ENCODE data around the gene HOXD12.
A peak's percentile ranks its signal among the peaks of the same experiment; 100 is the strongest.

HOXD12 gene

DNA sequence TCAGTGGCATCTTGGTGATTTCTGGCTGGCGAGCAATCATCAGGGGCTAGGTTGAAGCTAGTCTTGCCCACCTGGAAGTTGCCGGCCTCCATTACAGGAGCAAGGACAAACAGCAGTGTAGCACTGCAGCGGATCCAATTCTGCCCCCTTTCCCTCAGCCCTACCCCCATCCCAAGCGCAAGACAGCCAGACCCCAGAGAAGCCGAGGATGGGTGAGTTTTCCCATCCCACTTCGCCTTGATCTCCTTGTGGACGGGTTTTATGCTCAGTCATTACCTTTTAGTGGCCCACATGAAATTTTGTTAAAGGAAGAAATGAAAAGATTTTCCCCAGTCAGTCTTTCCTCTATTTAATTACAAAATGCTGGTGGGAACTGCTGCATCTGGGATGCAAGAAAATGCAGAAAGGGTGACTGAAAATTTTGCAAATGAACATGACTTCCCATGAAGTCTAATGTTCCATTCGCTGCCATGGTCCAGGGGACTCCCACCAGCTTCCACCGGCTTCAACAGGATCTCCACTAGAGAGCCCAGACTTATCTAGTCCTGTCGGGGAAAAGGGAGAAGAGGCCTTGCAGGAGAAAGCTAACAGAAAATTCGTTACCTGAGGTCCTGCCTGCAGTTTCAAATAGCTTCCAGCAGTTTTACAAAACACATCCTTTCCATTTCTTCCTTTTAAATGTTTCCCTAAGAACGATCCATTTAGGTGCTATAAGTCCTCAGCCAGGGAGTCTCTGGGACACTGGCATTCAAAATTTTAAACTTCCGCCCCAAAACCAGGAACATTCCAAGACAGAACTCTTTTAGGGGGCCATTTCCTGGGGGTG lies 21.0 kb downstream of the HOXD12 start:
- Histone ChIP-seq H3K9me3 (ENCODE audit: low read length) (no peaks in the 10 kb centered on the region), H3K36me3 (ENCODE audit: insufficient read depth, low read length) (no peaks in the 10 kb centered on the region), H3K4me3 (ENCODE audit: low read depth in 1 of 2, low read length in 2 of 2) (peak overlapping the region in 1 of 2 donors; percentile 16), H3K27me3 (ENCODE audit: control insufficient read depth in 1 of 2, insufficient read depth in 2 of 2, low read length in 2 of 2) (peaks cover 22 to 57% of the 10 kb centered on the region in 2 donors), H3K9ac (ENCODE audit: low read length) (peak overlapping the region; percentile 39), H3K4me1 (ENCODE audit: insufficient read depth, low read length) (peaks cover 8% of the 10 kb centered on the region), H3K27ac (ENCODE audit: low read depth, low read length) (no peak overlapping the region)

- Histone ChIP-seq H3K27ac (ENCODE audit: low read depth, low read length) (peak overlapping the region; percentile 60), H3K9me3 (ENCODE audit: low read length) (no peaks in the 10 kb centered on the region), H3K9ac (ENCODE audit: low read length) (peak overlapping the region; percentile 39), H3K4me3 (ENCODE audit: low read depth in 1 of 2, low read length in 2 of 2) (peak overlapping the region; percentile 15 to 84), H3K4me1 (ENCODE audit: insufficient read depth, low read length) (peaks cover 10% of the 10 kb centered on the region), H3K36me3 (ENCODE audit: insufficient read depth, low read length) (no peaks in the 10 kb centered on the region), H3K27me3 (ENCODE audit: control insufficient read depth in 1 of 2, insufficient read depth in 2 of 2, low read length in 2 of 2) (peaks cover 22 to 48% of the 10 kb centered on the region in 2 donors)
These were observed 21.8 kb downstream of the HOXD12 start for GRCh38 chr2:176121190-176122051.

GRCh38 chr2:176122052-176122682 lies 22.6 kb downstream of the HOXD12 start:
- peak overlapping the region; percentile 39 for H3K9ac ChIP-seq (ENCODE audit: low read length)
- peaks cover 10% of the 10 kb centered on the region for H3K4me1 ChIP-seq (ENCODE audit: insufficient read depth, low read length)
- peak overlapping the region; percentile 56 to 84 for H3K4me3 ChIP-seq (ENCODE audit: low read depth in 1 of 2, low read length in 2 of 2)
- H3K27me3 ChIP-seq (ENCODE audit: control insufficient read depth in 1 of 2, insufficient read depth in 2 of 2, low read length in 2 of 2), result peaks cover 18 to 41% of the 10 kb centered on the region in 2 donors
- H3K36me3 ChIP-seq (ENCODE audit: insufficient read depth, low read length), result no peaks in the 10 kb centered on the region
- peak overlapping the region; percentile 75 for H3K27ac ChIP-seq (ENCODE audit: low read depth, low read length)
- no peaks in the 10 kb centered on the region for H3K9me3 ChIP-seq (ENCODE audit: low read length)

DNA sequence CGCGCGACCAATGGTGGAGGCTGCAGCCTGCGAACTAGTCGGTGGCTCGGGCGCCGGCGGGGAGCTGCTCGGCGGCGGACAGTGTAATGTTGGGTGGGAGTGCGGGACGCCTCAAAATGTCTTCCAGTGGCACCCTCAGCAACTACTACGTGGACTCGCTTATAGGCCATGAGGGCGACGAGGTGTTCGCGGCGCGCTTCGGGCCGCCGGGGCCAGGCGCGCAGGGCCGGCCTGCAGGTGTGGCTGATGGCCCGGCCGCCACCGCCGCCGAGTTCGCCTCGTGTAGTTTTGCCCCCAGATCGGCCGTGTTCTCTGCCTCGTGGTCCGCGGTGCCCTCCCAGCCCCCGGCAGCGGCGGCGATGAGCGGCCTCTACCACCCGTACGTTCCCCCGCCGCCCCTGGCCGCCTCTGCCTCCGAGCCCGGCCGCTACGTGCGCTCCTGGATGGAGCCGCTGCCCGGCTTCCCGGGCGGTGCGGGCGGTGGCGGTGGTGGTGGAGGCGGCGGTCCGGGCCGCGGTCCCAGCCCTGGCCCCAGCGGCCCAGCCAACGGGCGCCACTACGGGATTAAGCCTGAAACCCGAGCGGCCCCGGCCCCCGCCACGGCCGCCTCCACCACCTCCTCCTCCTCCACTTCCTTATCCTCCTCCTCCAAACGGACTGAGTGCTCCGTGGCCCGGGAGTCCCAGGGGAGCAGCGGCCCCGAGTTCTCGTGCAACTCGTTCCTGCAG lies 23.3 kb downstream of the HOXD12 start, which contains the start of gene HOXD9:
HOXD9 (plus strand) TSS at position 37 of the 728 bp plus-strand sequence; CDS start at position 87, 50 bp downstream.
- peak within 1 kb of the TSS; percentile 56 to 84 for H3K4me3 ChIP-seq (ENCODE audit: low read depth in 1 of 2, low read length in 2 of 2)
- peaks cover 12 to 34% of the 10 kb centered on the region in 2 donors for H3K27me3 ChIP-seq (ENCODE audit: control insufficient read depth in 1 of 2, insufficient read depth in 2 of 2, low read length in 2 of 2)
- peaks cover 17% of the 10 kb centered on the region for H3K4me1 ChIP-seq (ENCODE audit: insufficient read depth, low read length)
- peak within 1 kb of the TSS; percentile 39 for H3K9ac ChIP-seq (ENCODE audit: low read length)
- H3K9me3 ChIP-seq (ENCODE audit: low read length), result no peaks in the 10 kb centered on the region
- no peaks in the 10 kb centered on the region for H3K36me3 ChIP-seq (ENCODE audit: insufficient read depth, low read length)
- H3K27ac ChIP-seq (ENCODE audit: low read depth, low read length), result peak within 1 kb of the TSS; percentile 75

GRCh38 chr2:176123411-176124109 lies 24.0 kb downstream of the HOXD12 start:
- H3K4me3 ChIP-seq (ENCODE audit: low read depth in 1 of 2, low read length in 2 of 2), result peak overlapping the region; percentile 56 to 84

DNA sequence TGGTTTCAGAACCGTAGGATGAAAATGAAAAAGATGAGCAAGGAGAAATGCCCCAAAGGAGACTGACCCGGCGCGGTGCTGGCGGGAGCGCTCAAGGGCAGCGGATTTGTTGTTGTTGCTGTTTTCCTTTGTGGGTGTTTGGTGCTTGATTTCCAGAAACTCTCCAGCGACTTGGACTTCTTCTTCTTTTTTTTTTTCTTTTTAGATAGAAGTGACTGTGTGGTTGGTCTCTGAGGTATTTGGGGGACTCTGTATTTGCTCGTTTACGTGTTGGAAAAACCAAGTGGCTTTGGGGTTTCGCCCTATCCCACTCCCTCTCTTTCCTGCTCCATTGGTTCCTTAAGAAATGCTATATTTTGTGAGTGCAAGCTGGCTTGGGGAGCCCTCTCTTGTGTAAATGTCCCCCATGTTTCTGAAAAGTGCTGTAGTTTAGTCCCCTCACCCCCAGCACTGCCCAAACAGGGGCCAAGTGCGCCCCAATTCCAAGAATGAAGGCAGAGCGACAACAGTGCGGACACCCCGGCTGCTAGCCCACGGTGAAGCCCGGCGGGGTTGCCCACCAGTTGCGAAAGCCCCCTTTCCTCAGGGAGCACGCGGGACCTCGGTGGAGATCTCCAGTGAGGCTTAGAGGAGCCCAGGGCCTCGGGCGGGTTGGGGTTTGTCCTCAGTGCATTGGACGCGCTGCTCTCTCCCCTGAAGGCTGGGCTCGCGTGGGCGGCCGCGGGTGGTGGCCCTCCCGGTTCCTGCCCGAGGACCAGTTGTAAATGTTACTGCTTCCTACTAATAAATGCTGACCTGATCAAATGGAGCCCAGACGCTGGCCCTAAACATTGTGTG lies 24.7 kb downstream of the HOXD12 start:
- Histone ChIP-seq H3K4me3 (ENCODE audit: low read depth in 1 of 2, low read length in 2 of 2) (peak overlapping the region in 1 of 2 donors; percentile 84), H3K27ac (ENCODE audit: low read depth, low read length) (peak overlapping the region; percentile 75), H3K9ac (ENCODE audit: low read length) (peak overlapping the region; percentile 29), H3K4me1 (ENCODE audit: insufficient read depth, low read length) (peaks cover 23% of the 10 kb centered on the region), H3K27me3 (ENCODE audit: control insufficient read depth in 1 of 2, insufficient read depth in 2 of 2, low read length in 2 of 2) (peaks cover 4 to 23% of the 10 kb centered on the region in 2 donors), H3K9me3 (ENCODE audit: low read length) (no peaks in the 10 kb centered on the region), H3K36me3 (ENCODE audit: insufficient read depth, low read length) (no peaks in the 10 kb centered on the region)

More at GRCh38 chr2:176123411-176124109, 24.0 kb downstream of the HOXD12 start:
- H3K36me3 ChIP-seq (ENCODE audit: insufficient read depth, low read length), result no peaks in the 10 kb centered on the region
- H3K27me3 ChIP-seq (ENCODE audit: control insufficient read depth in 1 of 2, insufficient read depth in 2 of 2, low read length in 2 of 2), result peaks cover 8 to 27% of the 10 kb centered on the region in 2 donors
- H3K27ac ChIP-seq (ENCODE audit: low read depth, low read length), result peak overlapping the region; percentile 75
- peaks cover 23% of the 10 kb centered on the region for H3K4me1 ChIP-seq (ENCODE audit: insufficient read depth, low read length)
- peak overlapping the region; percentile 29 for H3K9ac ChIP-seq (ENCODE audit: low read length)
- no peaks in the 10 kb centered on the region for H3K9me3 ChIP-seq (ENCODE audit: low read length)

- peak overlapping the region in 1 of 2 donors; percentile 41 for H3K4me3 ChIP-seq (ENCODE audit: low read depth in 1 of 2, low read length in 2 of 2)
- no peak overlapping the region for H3K27ac ChIP-seq (ENCODE audit: low read depth, low read length)
- H3K9ac ChIP-seq (ENCODE audit: low read length), result no peak overlapping the region
- no peaks in the 10 kb centered on the region for H3K9me3 ChIP-seq (ENCODE audit: low read length)
- H3K36me3 ChIP-seq (ENCODE audit: insufficient read depth, low read length), result no peaks in the 10 kb centered on the region
- peaks cover 4 to 17% of the 10 kb centered on the region in 2 donors for H3K27me3 ChIP-seq (ENCODE audit: control insufficient read depth in 1 of 2, insufficient read depth in 2 of 2, low read length in 2 of 2)
- peaks cover 22% of the 10 kb centered on the region for H3K4me1 ChIP-seq (ENCODE audit: insufficient read depth, low read length)
These were observed 25.6 kb downstream of the HOXD12 start for GRCh38 chr2:176124947-176125771.

DNA sequence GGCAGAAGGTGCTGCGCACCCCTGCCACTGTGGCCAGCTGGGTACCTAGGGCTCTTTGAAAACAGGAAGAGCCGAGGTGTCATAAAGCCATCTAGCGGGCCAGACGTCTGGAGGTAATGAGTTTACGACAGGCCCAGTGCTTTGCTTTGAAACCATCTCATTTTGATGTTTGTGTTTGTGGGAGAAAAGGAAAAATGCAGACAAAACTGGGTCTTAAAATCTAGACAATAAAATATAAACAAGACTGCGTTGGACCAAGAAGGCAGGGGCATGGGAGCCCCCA lies 26.1 kb downstream of the HOXD12 start:
- H3K27ac ChIP-seq (ENCODE audit: low read depth, low read length), result no peak overlapping the region
- H3K36me3 ChIP-seq (ENCODE audit: insufficient read depth, low read length), result no peaks in the 10 kb centered on the region
- no peaks in the 10 kb centered on the region for H3K9me3 ChIP-seq (ENCODE audit: low read length)
- no peak overlapping the region for H3K4me3 ChIP-seq (ENCODE audit: low read depth in 1 of 2, low read length in 2 of 2)
- peaks cover 18% of the 10 kb centered on the region for H3K4me1 ChIP-seq (ENCODE audit: insufficient read depth, low read length)
- peaks cover 0 to 15% of the 10 kb centered on the region in 2 donors for H3K27me3 ChIP-seq (ENCODE audit: control insufficient read depth in 1 of 2, insufficient read depth in 2 of 2, low read length in 2 of 2)
- H3K9ac ChIP-seq (ENCODE audit: low read length), result no peak overlapping the region
